IMR-90 (cell line): ENCODE measurements around the gene C3orf70. TPM values are rescaled to one million over a fixed set of nuclear protein-coding genes. Genes with fewer than 3 reads are reported as not detected.

ENCODE experiments used
- ATAC-seq: fragments of 200-7000 bp; cut with Tn5 transposase; 2 replicates; pipeline ENCODE4 v1.9.1; 2020; ENCODE audit warnings: low read depth, mild to moderate bottlenecking, moderate library complexity
- BruUV-seq: library from RNA; stranded (reverse); fragments of 400-500 nt; replicated peaks from 2 replicates; lab custom pipeline; 2021; lab: Mats Ljungman, UMichigan
- CTCF ChIA-PET: fragments of 300-600 bp; formaldehyde crosslinking; extraction: SDS; loops from one replicate; lab custom pipeline; 2021; ENCODE audit warnings: antibody characterized with exemption; lab: Yijun Ruan, JAX
- POLR2A ChIA-PET: fragments of 300-600 bp; sonication (Branson Sonifier 250); formaldehyde crosslinking; loops from one replicate; lab custom pipeline; 2022; ENCODE audit warnings: antibody characterized with exemption; ENCODE audit not compliant: unreplicated experiment; lab: Charles Lee
- DNase-seq: peaks from one replicate; pipeline ENCODE4 v3.0.0; 2013
- H2AFZ ChIP-seq: replicated peaks from 2 replicates; pipeline ENCODE3; 2013; ENCODE audit warnings: low read length, mild to moderate bottlenecking; ENCODE audit not compliant: poor library complexity
- H2AK5ac ChIP-seq: 2 replicates; pipeline ENCODE4 v1.6.1; 2013; ENCODE audit warnings: low read depth, low read length, inconsistent platforms
- H2AK9ac ChIP-seq: replicated peaks from 2 replicates; pipeline ENCODE3; 2013; ENCODE audit warnings: mild to moderate bottlenecking, low read depth, low read length, moderate library complexity; ENCODE audit not compliant: poor library complexity
- H2BK120ac ChIP-seq: 2 replicates; pipeline ENCODE4 v1.6.1; 2013; ENCODE audit warnings: low read depth, low read length, inconsistent platforms
- H2BK15ac ChIP-seq: 3 replicates; pipeline ENCODE4 v1.6.1; 2013; ENCODE audit warnings: low read depth, low read length, inconsistent platforms
- H2BK20ac ChIP-seq: 2 replicates; pipeline ENCODE4 v1.6.1; 2013; ENCODE audit warnings: low read depth, mild to moderate bottlenecking, inconsistent platforms, low read length, moderate library complexity
- H2BK5ac ChIP-seq: 2 replicates; pipeline ENCODE4 v1.6.1; 2013; ENCODE audit warnings: mild to moderate bottlenecking, low read depth, low read length, inconsistent platforms; ENCODE audit not compliant: poor library complexity, severe bottlenecking
- H3K14ac ChIP-seq: replicated peaks from 2 replicates; pipeline ENCODE4 v1.6.1; 2013; ENCODE audit warnings: low read depth, low read length, inconsistent platforms
- H3K18ac ChIP-seq: 2 replicates; pipeline ENCODE4 v1.6.1; 2013; ENCODE audit warnings: low read depth, low read length, control low read depth
- H3K23ac ChIP-seq: 2 replicates; pipeline ENCODE4 v1.6.1; 2013; ENCODE audit warnings: low read depth, low read length, inconsistent platforms
- H3K27ac ChIP-seq: 2 replicates; pipeline ENCODE4 v1.5.1; 2013; ENCODE audit warnings: mild to moderate bottlenecking, control low read depth, low read length; ENCODE audit not compliant: insufficient read depth
- H3K27me3 ChIP-seq: 2 replicates; pipeline ENCODE4 v1.6.1; 2013; ENCODE audit warnings: low read length; ENCODE audit not compliant: control insufficient read depth, insufficient read depth
- H3K36me3 ChIP-seq: 2 replicates; pipeline ENCODE4 v1.6.1; 2013; ENCODE audit warnings: low read length, mixed read lengths; ENCODE audit not compliant: control insufficient read depth, insufficient read depth
- H3K4ac ChIP-seq: 2 replicates; pipeline ENCODE4 v1.6.1; 2013; ENCODE audit warnings: low read depth, low read length, inconsistent platforms
- H3K4me1 ChIP-seq: 2 replicates; pipeline ENCODE4 v1.6.1; 2013; ENCODE audit warnings: low read length, mixed read lengths; ENCODE audit not compliant: control insufficient read depth, insufficient read depth
- H3K4me2 ChIP-seq: 2 replicates; pipeline ENCODE4 v1.6.1; 2013; ENCODE audit warnings: low read depth, mild to moderate bottlenecking, control low read depth, low read length, moderate library complexity
- H3K4me3 ChIP-seq: 2 replicates; pipeline ENCODE4 v1.5.1; 2013; ENCODE audit warnings: low read depth, mild to moderate bottlenecking, control low read depth, low read length, moderate library complexity; ENCODE audit not compliant: insufficient read depth
- H3K56ac ChIP-seq: 2 replicates; pipeline ENCODE4 v1.6.1; 2013; ENCODE audit warnings: low read length, inconsistent platforms; ENCODE audit not compliant: insufficient read depth; ENCODE audit errors: extremely low read depth
- H3K79me1 ChIP-seq, 2 experiments: 2 replicates each; pipeline ENCODE4 v1.6.1; 2013; ENCODE audit warnings: low read length in 2 of 2, inconsistent platforms in 1 of 2, low read depth in 1 of 2
- H3K9ac ChIP-seq: 2 replicates; pipeline ENCODE4 v1.6.1; 2013; ENCODE audit warnings: low read depth, low read length, control low read depth
- H3K9me1 ChIP-seq: 2 replicates; pipeline ENCODE4 v1.6.1; 2013; ENCODE audit warnings: low read length, inconsistent platforms; ENCODE audit not compliant: insufficient read depth
- H3K9me3 ChIP-seq: 2 replicates; pipeline ENCODE4 v1.6.1; 2013; ENCODE audit warnings: low read length; ENCODE audit not compliant: control insufficient read depth, insufficient read depth
- H4K20me1 ChIP-seq: 2 replicates; pipeline ENCODE4 v1.6.1; 2013; ENCODE audit warnings: low read length, inconsistent platforms; ENCODE audit not compliant: insufficient read depth
- H4K5ac ChIP-seq: 2 replicates; pipeline ENCODE4 v1.6.1; 2013; ENCODE audit warnings: mild to moderate bottlenecking, low read depth, low read length, control low read depth
- H4K8ac ChIP-seq, 2 experiments: 2 replicates each; pipeline ENCODE4 v1.6.1; 2013; ENCODE audit warnings: low read depth in 2 of 2, low read length in 2 of 2, control low read depth in 1 of 2, inconsistent platforms in 1 of 2
- H4K91ac ChIP-seq: 2 replicates; pipeline ENCODE4 v1.6.1; 2013; ENCODE audit warnings: low read depth, low read length, inconsistent platforms; ENCODE audit not compliant: insufficient read depth
- BHLHE40 ChIP-seq: fragments of 150-350 bp; IDR thresholded peaks from 2 replicates; pipeline ENCODE4 v1.6.1; 2016; ENCODE audit warnings: mild to moderate bottlenecking, low read depth, low read length
- CEBPB ChIP-seq: IDR thresholded peaks from 2 replicates; pipeline ENCODE4 v1.6.1; 2012; ENCODE audit warnings: low read depth, low read length, improper control_type of control experiment
- CHD1 ChIP-seq: IDR thresholded peaks from 2 replicates; pipeline ENCODE4 v1.6.1; 2012; ENCODE audit warnings: low read depth, low read length, improper control_type of control experiment
- CTCF ChIP-seq: conservative IDR thresholded peaks from 2 replicates; pipeline ENCODE4 v1.5.1; 2012; ENCODE audit warnings: mild to moderate bottlenecking, low read depth, low read length, improper control_type of control experiment
- ELK1 ChIP-seq: fragments of 150-350 bp; IDR thresholded peaks from 2 replicates; pipeline ENCODE4 v1.6.1; 2016; ENCODE audit warnings: low read depth, mild to moderate bottlenecking, low read length, moderate library complexity, borderline replicate concordance
- FOS ChIP-seq: fragments of 150-350 bp; IDR thresholded peaks from 2 replicates; pipeline ENCODE4 v1.6.1; 2016; ENCODE audit warnings: low read depth, low read length
- MAFK ChIP-seq: IDR thresholded peaks from 2 replicates; pipeline ENCODE4 v1.6.1; 2012; ENCODE audit warnings: low read depth, low read length, improper control_type of control experiment
- MAZ ChIP-seq: IDR thresholded peaks from 2 replicates; pipeline ENCODE4 v1.6.1; 2012; ENCODE audit warnings: low read depth, mild to moderate bottlenecking, low read length, improper control_type of control experiment, moderate library complexity, borderline replicate concordance
- MXI1 ChIP-seq: IDR thresholded peaks from 2 replicates; pipeline ENCODE4 v1.6.1; 2012; ENCODE audit warnings: low read depth, mild to moderate bottlenecking, low read length, moderate library complexity, borderline replicate concordance
- NFE2L2 ChIP-seq: fragments of 150-350 bp; IDR thresholded peaks from 2 replicates; pipeline ENCODE4 v1.6.1; 2016; ENCODE audit warnings: low read depth, mild to moderate bottlenecking, low read length
- POLR2A ChIP-seq: IDR thresholded peaks from 2 replicates; pipeline ENCODE4 v1.6.1; 2012; ENCODE audit warnings: mild to moderate bottlenecking, low read depth, low read length
- RAD21 ChIP-seq: IDR thresholded peaks from 2 replicates; pipeline ENCODE4 v1.6.1; 2012; ENCODE audit warnings: low read length, improper control_type of control experiment
- RCOR1 ChIP-seq: IDR thresholded peaks from 2 replicates; pipeline ENCODE4 v1.6.1; 2012; ENCODE audit warnings: mild to moderate bottlenecking, low read length, improper control_type of control experiment; ENCODE audit not compliant: insufficient replicate concordance
- RFX5 ChIP-seq: IDR thresholded peaks from 2 replicates; pipeline ENCODE4 v1.8.0; 2012; ENCODE audit warnings: low read depth, mild to moderate bottlenecking, low read length, moderate library complexity
- SMC3 ChIP-seq: fragments of 150-350 bp; IDR thresholded peaks from 2 replicates; pipeline ENCODE4 v1.6.1; 2016; ENCODE audit warnings: low read depth, mild to moderate bottlenecking, antibody characterized with exemption, low read length, moderate library complexity
- WGBS, 2 experiments: methylation state at CpG; one replicate each; pipeline versions ENCODE4 v1.1.5 to v1.1.7; 2013; ENCODE audit warnings: missing lambda C conversion rate in 2 of 2; ENCODE audit not compliant: insufficient read length in 1 of 2; ENCODE audit errors: extremely low coverage in 2 of 2; 5-methylcytosine and 5-hydroxymethylcytosine counted together
- dilution Hi-C: fragments of 300-500 bp; cut with HindIII; formaldehyde crosslinking; loops from one replicate; pipeline ENCODE4 v1.14.3; 2018; ENCODE audit warnings: low sequenced_read_pairs; ENCODE audit not compliant: unreplicated experiment
- in situ Hi-C: fragments of 300-500 bp; cut with MboI; formaldehyde crosslinking; loops from 3 replicates; pipeline ENCODE4 v1.14.3; 2019; ENCODE audit warnings: low sequenced_read_pairs, inconsistent platforms, mixed read lengths
- intact Hi-C: fragments of 100-400 bp; cut with micrococcal nuclease; formaldehyde crosslinking; loops from 2 replicates; pipeline ENCODE4 v1.10.0; 2022
- polyA plus RNA-seq, 3 experiments: library from polyadenylated mRNA; depleted of rRNA; stranded (reverse); fragments of >200 nt; gene quantifications; 2 replicates each; pipeline ENCODE4 v1.2.3, GENCODE V29; 2012; ENCODE audit warnings: low replicate concordance in 1 of 3
- total RNA-seq: library from RNA; depleted of rRNA; stranded (reverse); fragments of >200 nt; gene quantifications from 2 replicates; pipeline ENCODE4 v1.2.3, GENCODE V29; 2012
- TF ChIP-seq, protein P1 (sequence below): fragments of 150-350 bp; IDR thresholded peaks from 2 replicates; pipeline ENCODE4 v1.6.1; 2017; ENCODE audit warnings: mild to moderate bottlenecking, antibody characterized with exemption, low read length, low read depth

Gene C3orf70
- total and polyA plus RNA-seq, 2 of the 4 experiments (the other 2 are of a cell fraction): 0.96 to 1.8 TPM

DNA sequence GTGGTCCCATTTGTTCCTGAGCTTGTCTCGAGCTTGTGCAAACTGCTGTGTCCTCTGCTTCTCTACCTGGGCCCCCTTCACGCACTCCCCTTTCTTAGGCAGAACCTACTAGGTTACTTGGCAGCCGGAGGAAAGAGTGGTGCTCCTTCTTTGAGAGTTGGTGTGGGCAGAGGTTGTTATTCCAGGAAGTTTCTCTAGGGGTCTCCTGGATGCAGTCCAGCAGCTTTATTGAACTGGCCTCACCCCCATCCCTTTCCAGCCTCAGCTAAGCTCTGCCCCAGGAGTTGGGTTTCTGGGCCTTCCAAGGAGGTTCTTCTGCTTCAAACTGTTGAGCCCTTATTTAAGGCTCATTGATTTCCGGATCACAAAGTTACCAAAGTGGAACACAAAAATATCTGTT, 103.2 kb downstream of the C3orf70 start:
- ATAC-seq (no peak), DNase-seq (no peak)
- Histone ChIP-seq H3K18ac (no peak overlapping the region), H3K79me1 (no peaks in the 10 kb centered on the region), H3K9me1 (no peaks in the 10 kb centered on the region), H3K36me3 (peaks cover 22% of the 10 kb centered on the region), H3K23ac (no peak overlapping the region), H2BK5ac (no peak overlapping the region), H3K4me1 (no peaks in the 10 kb centered on the region), H2AFZ (no peak overlapping the region), H3K27ac (no peak overlapping the region), H4K8ac (no peak overlapping the region), H4K20me1 (no peaks in the 10 kb centered on the region), H3K27me3 (no peaks in the 10 kb centered on the region), H3K14ac (no peak overlapping the region), H3K56ac (no peak overlapping the region), H4K91ac (no peak overlapping the region), H3K9ac (no peak overlapping the region), H3K9me3 (no peaks in the 10 kb centered on the region), H2BK15ac (no peak overlapping the region), H2BK20ac (no peak overlapping the region), H3K4ac (no peak overlapping the region), H4K5ac (no peak overlapping the region), H2BK120ac (no peak overlapping the region), H3K4me3 (no peak overlapping the region), H3K4me2 (no peak overlapping the region), H2AK9ac (no peak overlapping the region), H2AK5ac (no peak overlapping the region)
- ChIA-PET POLR2A (no interaction called here), CTCF (no interaction called here)
- intact Hi-C loops (loop anchor here (5.0 kb wide), 1 partner anchor 1693 kb away; no protein-coding TSS in a partner anchor), in situ Hi-C loops (no loop called here), dilution Hi-C loops (no loop called here)
- TF ChIP-seq ELK1 (no peak), RFX5 (no peak), MXI1 (no peak), MAZ (no peak), CEBPB (no peak), BHLHE40 (no peak), SMC3 (no peak), CHD1 (no peak), RCOR1 (no peak), FOS (no peak), RAD21 (no peak), POLR2A (no peak), MAFK (no peak), NFE2L2 (no peak), CTCF (no peak)
- TF ChIP-seq, protein P1, sequence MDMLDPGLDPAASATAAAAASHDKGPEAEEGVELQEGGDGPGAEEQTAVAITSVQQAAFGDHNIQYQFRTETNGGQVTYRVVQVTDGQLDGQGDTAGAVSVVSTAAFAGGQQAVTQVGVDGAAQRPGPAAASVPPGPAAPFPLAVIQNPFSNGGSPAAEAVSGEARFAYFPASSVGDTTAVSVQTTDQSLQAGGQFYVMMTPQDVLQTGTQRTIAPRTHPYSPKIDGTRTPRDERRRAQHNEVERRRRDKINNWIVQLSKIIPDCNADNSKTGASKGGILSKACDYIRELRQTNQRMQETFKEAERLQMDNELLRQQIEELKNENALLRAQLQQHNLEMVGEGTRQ: no peak
- no CpG with 5 or more reads among the region's 4 CpGs for WGBS, 2 experiments
- BruUV-seq: no TSS peak
